Testis (tissue), 2 donors: ENCODE measurements around the gene HES4.

ENCODE experiments used
- CTCF ChIP-seq, 3 experiments: fragments of 450-650 bp in 2 of 3; fragments of 200-600 bp in 1 of 3; sonication (generic) in 1 of 3; IDR thresholded peaks; one replicate each; pipeline ENCODE4 v1.5.1; 2016 to 2019; ENCODE audit warnings: antibody characterized with exemption in 3 of 3, mild to moderate bottlenecking in 2 of 3, moderate library complexity in 1 of 3
- POLR2A ChIP-seq: fragments of 450-650 bp; IDR thresholded peaks from one replicate; pipeline ENCODE4 v1.6.1; 2017; ENCODE audit warnings: antibody characterized with exemption, mild to moderate bottlenecking, moderate library complexity

GRCh38 chr1:961132-961669, 38.7 kb downstream of the HES4 start:
- TF ChIP-seq CTCF (IDR thresholded peaks at IDR 0.05): no peak
- TF ChIP-seq POLR2A: no peak
